GM06990 (cell line): ENCODE measurements around the gene KIF6.

Experiments used
- DNase-seq: peaks from one replicate; pipeline ENCODE4 v3.0.0-alpha.2; 2011; ENCODE audit not compliant: insufficient read length; ENCODE audit errors: extremely low read depth
- H3K27me3 ChIP-seq: replicated peaks from 2 replicates; pipeline ENCODE4 v1.6.0; 2011; ENCODE audit warnings: low read length; ENCODE audit not compliant: control insufficient read depth, insufficient read depth
- H3K36me3 ChIP-seq: 2 replicates; pipeline ENCODE4 v1.5.1; 2011; ENCODE audit warnings: low read length; ENCODE audit not compliant: control insufficient read depth, insufficient read depth
- H3K4me3 ChIP-seq: replicated peaks from 2 replicates; pipeline ENCODE4 v1.5.1; 2011; ENCODE audit warnings: low read depth, mild to moderate bottlenecking, control low read depth, low read length
- CTCF ChIP-seq: IDR thresholded peaks from 2 replicates; pipeline ENCODE4 v1.5.1; 2011; ENCODE audit warnings: low read length, control low read depth, mild to moderate bottlenecking, inconsistent platforms; ENCODE audit not compliant: insufficient read depth, poor library complexity, severe bottlenecking

KIF6 gene

GRCh38 chr6:39465539-39465938 lies 259.7 kb downstream of the KIF6 start:
- H3K4me3 ChIP-seq = no peak overlapping the region
- H3K27me3 ChIP-seq = no peaks in the 10 kb centered on the region
- no peak for TF ChIP-seq CTCF
- no peaks in the 10 kb centered on the region for H3K36me3 ChIP-seq
- DNase-seq = no peak

- no peak for TF ChIP-seq CTCF
- DNase-seq = no peak
- Histone ChIP-seq H3K4me3 (no peak overlapping the region), H3K27me3 (no peaks in the 10 kb centered on the region), H3K36me3 (no peaks in the 10 kb centered on the region)
Measured at GRCh38 chr6:39464067-39464466, 261.1 kb downstream of the KIF6 start.

- Histone ChIP-seq H3K36me3 (no peaks in the 10 kb centered on the region), H3K27me3 (no peaks in the 10 kb centered on the region), H3K4me3 (no peak overlapping the region)
- no peak for TF ChIP-seq CTCF
- DNase-seq = no peak
Measured at GRCh38 chr6:39453956-39454524, 271.2 kb downstream of the KIF6 start.

- Histone ChIP-seq H3K4me3 (no peak overlapping the region), H3K27me3 (no peaks in the 10 kb centered on the region), H3K36me3 (no peaks in the 10 kb centered on the region)
- no peak for TF ChIP-seq CTCF
- DNase-seq = no peak
Measured at GRCh38 chr6:39453241-39453640, 272.0 kb downstream of the KIF6 start.

GRCh38 chr6:39452306-39453145 lies 272.7 kb downstream of the KIF6 start:
- TF ChIP-seq CTCF = no peak
- H3K36me3 ChIP-seq = no peaks in the 10 kb centered on the region
- H3K4me3 ChIP-seq = no peak overlapping the region
- DNase-seq = no peak
- no peaks in the 10 kb centered on the region for H3K27me3 ChIP-seq
